CMK (cell line): Measurements from ENCODE around the gene NEDD9.

ENCODE experiments used
- DNase-seq: peaks from one replicate; pipeline ENCODE4 v3.0.0-alpha.2; 2010; ENCODE audit warnings: low read depth

The NEDD9 gene

DNA sequence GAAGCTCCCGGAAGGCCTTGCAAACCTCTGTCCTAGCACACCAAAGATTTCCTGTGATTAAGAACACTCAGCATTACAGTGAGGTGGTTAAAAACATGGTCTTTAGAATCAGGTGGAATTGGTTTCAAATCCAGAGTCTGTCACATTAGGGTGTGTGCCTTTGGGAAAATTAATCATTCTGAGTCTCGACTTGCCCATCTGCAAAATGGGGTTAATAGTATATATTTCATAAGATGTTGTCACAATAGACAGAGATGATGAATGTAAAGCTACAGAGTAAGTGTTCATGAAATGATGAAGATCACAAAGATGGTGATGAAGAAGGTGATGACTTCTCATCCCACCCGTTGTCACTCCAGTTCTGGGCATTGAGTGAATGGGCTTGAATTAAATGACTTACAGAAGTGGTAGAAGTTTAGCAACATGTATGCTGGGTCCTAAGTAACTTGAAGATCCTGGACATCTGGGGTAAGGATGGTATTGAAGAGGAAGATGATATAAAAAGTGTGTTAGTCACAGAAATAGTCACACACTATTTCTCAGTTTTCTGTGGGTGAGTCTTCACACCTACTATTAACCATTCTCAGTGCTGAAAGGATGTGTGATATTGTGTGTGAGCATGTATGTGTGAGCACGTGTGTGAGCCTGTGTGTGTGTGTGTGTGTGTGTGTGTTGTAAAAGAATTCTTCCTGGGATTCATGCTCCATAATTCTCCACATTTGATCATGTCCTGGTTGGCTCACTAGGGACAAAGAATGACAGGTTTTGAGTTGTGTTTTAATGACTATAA is 28.0 kb upstream of the NEDD9 start:
- no peak for DNase-seq

DNA sequence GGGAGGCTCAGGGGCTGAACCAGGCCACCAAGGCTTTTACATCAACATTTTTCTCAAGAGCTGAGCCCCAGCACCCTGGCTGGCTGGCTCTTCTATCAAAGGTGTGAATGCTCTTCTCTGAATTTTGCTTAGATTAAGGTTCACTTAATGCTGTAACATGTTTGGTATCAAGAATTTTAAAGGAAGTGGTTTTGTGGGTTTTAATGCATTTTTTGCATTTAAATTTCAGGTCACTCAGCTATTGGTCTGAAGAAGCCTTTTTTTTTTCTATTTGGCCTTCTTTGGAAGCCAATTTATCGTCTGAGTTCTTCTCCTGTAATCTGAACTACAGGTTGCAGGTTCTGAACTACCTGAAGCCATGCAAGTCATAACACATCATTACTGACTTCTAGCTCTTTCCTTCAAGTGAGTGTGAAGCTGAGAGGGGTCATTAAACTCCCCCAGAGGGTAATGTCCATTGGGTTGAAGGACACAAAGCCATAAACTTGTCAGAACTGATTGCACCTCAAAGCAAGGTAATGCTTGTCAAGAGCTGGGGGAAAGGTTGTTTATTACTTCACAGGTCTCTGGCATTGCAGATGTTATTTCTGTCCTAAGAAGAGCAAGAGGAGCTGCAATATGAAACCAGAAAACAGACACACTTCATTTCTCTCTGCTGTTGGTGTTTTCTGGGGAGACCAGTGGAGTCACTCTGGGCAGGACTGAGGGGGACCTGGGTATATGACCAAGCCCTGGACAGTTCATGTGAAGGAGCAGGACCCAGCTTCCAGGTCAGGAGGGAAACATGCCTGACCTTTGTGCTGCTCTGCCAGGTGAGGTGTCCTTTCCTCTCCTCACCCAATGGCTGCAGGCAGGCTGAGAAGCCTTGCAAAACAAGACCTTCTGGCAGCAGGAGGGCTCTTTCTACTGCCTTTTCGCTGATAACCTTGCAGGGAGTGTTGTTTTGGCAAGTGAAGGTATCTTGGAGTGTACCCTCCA is 26.1 kb upstream of the NEDD9 start:
- DNase-seq, result no peak

DNA sequence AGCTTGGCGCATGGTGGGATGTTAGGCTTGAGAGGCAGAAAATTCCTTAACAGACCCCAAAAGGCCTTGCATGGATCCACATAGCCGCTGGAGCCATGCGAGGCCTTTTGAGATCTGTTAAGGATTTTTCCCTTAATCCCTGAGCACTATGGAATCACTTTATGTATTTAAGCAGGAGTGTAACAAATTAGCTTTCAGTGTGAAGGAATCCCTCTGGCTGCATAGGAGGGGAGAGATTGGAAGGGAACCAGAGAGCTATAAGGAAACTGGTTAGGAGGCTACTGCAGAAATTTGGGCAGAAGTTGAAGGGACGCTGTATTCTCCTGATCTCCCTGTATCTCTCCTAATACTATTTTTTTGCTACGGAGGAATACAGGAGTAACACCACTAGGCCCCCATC is 23.1 kb upstream of the NEDD9 start:
- no peak for DNase-seq

DNA sequence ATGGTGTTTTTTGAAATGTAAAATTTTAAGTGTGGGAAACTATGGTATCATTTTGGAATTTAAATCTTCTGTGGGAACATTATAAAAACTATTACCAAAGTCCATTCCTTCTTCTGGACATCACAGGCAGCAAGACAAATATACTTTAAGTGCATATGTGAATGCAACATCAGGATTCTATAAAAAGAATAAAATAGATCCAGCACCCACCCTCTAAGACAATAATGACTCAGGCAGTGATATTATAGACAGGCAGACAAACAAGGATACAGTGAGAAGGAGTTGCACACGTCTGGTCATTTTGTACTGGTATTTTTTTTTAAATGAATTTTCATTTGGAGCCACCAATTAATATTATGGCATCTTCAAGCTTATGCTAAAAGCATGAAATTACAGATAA is 21.1 kb upstream of the NEDD9 start:
- no peak for DNase-seq

DNA sequence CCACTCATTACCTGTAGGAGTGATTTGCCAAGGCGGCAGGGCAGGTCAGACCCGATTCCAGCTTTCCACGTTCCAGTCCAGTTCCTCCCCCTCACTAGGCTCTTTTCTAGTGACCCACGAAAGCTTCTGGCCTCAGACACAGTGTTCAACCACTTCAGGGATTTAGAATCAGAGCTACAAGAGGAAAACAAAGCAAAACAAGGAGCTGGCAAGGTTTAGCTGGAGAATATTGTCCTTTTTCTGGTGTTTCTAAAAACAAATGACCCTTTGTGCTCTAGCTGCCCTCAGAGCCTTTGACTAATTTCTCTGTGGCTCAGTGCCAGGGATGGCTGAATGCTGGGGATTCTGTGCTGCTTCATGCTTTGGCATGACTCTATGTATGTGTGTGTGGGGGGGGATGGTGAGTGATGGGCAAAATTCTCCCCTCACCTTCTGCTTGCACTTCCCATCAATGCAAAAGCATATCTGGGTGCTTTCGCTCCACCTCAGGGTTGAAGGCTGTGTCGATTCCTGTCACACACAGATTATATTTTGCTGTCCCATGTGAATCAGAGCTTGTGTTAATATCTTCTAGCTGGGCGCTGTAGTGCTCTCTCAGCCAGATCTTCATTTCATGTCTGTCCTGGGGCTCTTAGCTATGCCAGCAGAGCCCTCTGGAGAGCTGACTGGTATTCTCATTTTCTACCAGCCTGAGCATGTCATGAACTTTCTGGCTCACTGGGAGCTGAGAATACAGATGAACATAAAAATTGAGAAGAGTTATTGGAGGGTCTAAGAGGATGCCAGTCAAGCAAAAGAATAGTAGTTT is 19.3 kb upstream of the NEDD9 start:
- no peak for DNase-seq

DNA sequence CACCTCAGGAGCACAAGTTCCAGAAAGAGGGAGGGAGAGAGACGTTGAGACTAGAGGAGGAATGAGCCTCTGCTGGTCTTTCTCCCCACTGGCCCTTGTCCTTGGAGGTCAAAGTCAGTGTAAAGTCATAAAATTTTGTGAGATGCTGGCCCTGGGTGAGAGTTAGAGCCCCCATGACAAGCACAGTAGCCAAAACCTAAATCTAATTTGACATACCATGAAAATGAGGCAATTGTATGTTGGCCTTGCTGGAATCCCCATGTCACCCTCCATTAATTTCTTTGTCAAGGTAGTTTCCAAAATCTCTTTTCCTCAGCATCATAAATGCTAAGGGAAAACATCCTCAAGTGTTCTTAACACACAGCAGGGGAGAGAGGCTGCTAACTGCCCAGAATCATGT is 17.6 kb upstream of the NEDD9 start:
- DNase-seq, result no peak

DNA sequence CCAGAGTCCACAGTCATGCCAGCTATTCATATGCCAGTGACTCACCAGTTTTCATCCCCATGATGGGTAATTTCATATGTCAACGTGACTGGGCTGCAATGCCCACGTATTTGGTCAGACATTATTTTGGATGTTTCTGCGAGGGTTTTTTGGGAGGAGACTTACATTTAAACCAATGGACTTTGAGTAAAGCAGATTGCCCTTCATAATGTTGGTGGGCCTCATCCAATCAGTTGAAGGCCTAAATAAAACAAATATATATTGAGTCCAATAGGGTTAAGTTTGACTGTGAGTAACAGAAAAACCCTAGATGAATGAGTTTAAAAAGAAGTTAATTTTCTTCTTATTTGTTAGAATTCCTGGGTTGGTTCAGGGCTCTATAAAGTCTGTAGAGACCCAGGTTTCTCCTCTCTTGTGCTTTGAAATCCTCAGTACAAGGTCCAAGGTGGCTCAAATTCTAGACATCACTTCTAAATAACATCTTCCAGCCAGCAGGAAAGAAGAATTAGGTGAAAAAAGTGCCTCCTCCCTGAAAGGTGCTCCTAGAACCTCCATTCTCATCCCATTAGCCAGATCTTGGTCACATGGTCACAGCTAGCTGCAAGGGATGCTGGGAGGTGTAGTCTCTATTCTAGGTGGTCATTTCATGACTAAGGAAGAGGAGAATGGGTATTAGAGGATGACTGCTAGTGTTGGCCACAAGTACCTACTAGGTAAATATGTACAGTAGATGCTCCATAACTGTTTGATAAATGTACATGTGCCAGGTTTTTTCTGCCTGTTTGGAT is 16.7 kb upstream of the NEDD9 start:
- no peak for DNase-seq

DNA sequence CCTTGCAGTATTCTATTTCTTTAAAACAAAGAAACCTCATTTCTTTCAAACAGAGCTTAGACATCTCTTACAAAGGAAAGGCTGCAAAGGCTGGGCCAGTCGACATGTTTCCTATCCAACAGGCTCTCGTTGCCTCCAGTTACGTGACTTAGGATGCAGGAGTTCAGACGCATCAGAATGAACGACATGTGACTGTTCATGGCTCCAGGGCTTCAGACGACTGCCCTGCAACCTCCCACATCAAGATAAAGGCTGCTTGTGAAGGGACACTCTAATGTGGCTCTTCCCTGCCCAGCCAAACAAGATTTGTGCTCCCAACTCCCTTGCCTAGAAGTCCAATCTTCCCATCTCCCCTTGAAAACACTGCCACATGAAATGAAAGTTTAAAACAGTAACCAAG is 14.3 kb upstream of the NEDD9 start:
- no peak for DNase-seq

DNA sequence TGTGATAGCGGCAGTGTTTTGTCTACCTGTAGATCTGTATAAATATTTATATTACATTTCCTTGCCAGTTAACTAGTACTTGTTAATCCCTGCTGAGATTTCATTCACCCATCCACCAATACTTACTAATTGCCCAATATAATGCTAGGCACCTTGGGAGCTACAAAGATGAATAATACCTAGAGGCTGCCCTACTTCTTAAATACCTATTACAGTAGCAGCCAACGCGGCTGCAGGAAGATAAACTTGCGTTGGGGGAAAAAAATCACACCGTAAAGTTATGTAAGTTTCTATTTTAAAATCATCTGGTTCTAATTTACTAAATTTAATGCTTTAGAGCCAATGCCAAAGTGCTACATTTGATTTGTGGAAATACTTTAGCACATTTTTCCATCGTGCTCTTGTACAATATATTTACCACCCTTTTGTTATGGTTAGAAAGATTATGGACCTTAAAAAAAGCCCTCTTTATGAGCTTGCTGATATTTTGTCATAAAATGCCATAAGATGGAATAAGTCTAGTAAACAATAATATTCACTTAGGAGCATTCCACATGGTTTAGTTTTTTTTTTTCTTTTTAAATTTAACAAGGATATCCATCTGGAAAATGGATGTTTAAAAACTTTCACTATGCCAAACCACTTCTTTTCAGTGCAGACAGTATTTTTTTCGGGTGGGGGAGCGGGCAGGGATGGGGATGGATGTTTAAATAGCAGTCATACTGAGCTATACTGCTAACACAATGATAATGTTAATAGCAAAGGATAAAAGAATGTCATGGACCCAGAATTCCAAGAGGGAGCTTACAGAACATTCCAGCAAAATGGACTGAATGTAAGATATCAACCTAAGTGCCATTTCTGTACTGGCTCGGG is 13.2 kb upstream of the NEDD9 start:
- no peak for DNase-seq

DNA sequence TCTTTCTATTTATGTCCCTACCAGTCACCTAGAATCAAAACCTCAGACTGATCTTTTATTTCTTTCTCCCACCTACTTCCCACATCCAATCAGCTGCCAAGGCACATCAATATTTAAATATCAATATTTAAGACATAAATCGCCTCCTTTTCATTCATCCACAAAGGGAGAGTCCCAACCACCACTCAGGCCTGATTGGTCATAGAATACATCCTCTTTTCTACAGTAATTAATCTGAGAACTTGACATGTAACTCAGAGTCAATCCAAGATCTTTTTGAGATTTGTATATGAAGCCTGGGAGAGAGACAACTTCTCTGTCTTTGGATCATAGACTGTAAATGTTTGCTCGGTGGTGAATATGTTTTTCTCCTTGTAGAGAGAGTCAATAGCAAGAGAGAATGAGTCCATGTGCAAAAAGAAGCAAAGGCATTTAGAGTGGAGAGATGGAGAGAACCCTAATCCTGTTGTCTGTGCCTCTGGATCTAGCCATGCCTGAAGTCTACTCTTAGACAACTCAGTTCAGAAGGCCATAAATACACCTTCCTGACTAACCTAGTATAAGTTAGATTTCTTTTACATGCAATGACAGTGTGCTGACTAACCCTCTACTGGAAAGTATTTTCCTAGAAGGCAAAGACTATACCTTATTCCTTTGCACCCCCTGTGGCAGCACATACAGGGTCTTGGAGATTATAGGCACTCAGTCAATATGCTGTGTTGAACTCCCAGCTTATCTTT is 12.1 kb upstream of the NEDD9 start:
- no peak for DNase-seq

DNA sequence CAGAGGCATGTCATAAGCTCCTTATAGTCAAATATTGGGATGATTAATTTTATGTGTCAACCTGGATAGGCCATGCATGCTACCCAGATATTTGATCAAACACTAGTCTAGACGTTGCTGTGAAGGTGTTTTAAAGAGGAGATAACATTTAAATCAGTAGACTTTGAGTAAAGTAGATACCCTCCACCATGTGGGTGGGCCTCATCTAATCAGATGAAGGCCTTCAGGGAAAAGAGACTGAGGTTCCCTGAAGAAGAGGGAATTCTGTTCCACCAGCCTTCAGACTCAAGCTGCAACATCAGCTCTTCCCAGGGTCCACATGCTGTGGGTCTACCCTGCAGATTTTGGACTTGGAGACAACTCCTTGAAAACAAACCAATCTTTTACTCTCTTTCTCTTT is 11.4 kb upstream of the NEDD9 start:
- no peak for DNase-seq

DNA sequence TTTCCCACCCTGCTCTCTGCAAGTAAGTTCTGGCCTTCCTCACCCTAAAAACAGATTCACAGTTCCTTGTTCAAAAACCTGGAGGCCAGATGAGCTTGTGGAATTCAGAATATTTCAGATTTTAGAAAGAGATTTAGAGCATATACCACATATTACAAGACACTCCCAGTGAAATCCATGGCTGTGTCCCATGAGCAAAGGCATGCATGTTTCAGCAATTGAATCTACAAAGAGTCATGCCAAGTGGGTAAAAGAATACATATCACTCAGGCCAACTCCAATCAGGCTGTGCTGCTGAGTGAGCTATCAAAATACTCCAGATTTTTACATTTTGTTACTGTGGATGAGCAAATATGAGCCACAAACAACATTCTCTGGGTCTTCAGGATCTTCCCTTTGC is 10.2 kb upstream of the NEDD9 start:
- DNase-seq, result no peak

DNA sequence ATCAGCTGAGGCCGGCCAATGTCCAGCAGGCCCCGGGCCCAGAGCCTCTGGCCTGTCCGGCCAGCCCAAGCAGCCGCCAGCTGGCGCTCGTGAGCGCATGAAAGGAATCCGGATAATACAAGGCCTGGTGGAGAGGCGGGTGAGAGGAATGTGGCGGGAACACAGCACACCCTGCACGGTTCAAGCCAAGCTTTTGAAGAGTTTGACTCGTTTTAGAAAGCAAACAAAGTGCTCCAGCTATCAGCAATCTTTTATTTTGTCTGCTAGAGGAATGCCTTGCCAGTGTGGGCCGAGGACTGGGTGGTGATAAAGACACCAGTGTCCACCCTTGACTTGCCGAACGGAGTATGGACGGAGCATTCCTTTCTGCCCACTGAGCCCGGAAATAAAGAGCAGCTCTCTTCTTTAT is 9.3 kb upstream of the NEDD9 start:
- no peak for DNase-seq

DNA sequence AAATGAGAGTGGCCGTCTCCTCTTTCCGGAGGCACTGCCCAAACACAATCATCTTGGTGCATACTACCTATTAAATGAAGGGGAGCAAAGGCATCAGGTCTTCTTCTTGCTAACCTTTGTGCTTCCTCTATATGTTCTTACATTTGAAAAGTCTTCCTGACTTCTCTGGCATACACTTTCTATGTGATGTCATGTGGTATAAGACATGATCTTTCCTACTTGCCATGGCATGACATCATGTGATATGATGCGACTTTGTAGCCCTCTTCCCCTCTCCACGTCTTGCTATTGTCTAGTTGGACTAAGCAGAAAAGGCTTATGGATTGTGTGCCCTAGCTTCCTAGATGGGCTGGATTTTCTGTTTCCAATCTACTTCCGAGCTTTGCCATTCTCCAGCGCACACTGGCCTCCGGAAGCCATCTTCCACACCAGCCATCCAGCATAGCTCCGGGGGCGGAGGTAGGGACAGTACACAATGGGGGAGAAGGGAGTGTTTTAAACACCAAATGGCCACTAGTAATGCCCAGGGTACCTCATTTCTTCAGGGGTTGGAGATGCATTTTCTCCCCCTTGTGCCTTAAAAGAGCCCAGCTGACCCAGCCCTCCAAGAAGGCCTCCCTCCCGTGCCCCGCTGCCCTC is 8.8 kb upstream of the NEDD9 start:
- DNase-seq, result no peak

DNA sequence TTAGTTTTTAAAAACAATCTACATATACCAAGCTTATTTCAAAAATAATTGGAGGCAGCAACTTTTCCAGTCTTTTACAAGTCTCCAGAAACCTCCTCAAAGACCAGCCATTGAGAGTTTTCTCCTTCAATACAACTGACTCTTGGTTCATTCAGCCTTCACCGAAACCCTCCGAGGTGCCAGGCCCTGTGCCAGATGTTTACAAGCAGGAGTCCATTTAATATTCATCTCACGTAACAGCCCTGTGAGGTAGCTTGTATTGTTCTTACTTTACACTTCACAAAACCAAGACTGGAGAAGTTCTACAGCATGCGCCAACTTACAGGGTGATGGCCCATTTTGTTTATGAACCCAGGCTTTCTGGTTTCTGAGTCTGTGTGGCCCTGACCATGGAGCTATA is 5.5 kb upstream of the NEDD9 start:
- no peak for DNase-seq

DNA sequence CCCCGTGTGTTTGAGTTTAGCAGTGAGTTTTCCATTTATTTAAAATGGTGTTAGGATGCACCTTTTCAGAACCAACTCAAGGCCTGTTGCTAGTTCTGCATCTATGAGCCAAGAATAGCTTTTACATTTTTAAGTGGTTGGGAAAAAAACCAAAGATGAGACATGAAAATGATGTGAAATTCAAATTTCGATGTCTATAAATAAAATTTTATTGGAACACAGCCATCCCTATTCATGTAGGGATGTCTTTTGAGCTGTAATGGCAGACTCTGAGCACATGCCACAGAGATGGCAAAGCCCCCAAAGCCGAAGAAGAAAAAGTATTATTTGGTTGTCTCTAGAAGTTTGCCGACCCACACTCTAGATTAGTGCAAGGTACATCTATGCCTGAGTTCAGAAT is 5.0 kb upstream of the NEDD9 start:
- no peak for DNase-seq

DNA sequence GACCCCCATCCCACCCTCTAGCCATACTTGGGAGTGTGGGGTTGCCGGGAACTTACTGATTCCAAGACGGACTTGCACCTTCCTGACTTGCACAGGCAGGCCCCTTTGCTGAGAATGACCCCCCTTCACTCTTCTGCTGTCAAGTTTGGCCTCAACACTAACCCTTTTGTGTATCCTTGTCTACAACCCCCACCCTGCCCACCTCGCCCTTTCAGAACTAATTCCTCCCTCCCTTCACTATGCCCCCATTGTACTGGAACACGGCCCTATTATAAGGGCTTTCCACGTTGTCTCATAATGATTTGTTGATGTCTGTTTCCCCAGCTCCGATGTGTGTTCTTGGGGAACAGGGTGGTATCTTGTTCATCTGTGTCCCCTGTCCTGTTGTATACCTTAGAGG is 4.4 kb upstream of the NEDD9 start:
- no peak for DNase-seq

DNA sequence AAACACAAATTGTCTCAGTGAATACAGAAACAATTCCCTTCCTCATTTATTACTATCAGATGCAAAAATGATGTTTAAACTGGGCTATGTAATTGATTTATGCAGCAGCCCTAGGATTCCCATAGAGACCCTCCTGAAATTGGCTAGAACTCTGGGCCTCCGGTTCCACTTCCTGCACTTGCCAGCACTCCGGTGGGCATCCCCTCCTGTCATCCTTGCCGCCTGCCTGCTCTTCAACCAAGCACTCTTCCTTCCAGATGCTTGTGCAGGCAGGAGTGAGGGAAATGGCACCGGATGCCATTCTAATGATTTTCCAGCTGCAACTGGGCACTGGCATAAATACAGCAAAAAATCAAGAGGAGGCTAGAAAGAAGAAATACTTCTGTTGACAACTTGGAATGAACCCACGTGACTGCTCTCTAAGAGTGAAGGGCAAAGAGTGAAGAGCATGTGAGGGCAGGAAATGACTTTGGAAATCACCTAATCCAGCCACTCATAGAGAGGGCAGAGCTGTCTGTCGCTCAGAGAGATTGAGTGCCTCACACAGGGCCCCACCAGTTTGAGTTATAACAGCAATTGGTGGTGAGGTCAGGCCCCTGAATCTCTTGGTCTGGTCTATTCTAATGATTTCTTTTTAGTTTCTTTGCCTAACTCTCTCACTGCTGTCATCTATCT is 3.7 kb upstream of the NEDD9 start:
- no peak for DNase-seq

DNA sequence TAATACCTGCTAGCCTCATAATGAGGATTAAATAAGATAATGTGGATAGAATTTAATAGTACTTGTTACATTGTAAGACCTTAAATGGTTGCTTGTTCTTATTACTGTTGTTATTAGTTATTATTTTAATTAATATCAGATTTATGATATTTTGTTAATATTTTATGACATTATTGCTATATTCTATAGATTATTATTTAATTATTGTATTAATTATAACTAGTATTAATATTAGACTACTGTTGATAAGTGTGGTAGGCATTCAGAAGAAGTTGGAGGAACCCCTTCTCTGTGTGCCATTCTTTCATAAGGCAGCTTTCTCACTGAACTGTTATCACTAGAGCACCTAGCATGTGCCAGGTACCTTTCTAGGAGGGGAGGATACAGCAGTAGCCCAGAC is 2.6 kb upstream of the NEDD9 start:
- no peak for DNase-seq
